Measurements from ENCODE around the gene MARCHF3.
A peak's percentile ranks its signal among the peaks of the same experiment; 100 is the strongest.
"Not testable (repeated sequence)": the region's sequence is repeated elsewhere in the genome, so short reads cannot be mapped to it uniquely, and the experiment has no call there.

The MARCHF3 gene

GRCh38 chr5:127024821-127025220 lies 5.5 kb downstream of the MARCHF3 start:
- H3K36me3 ChIP-seq (ENCODE audit: insufficient read depth, low read length) = no peaks in the 10 kb centered on the region
- H3K79me2 ChIP-seq (ENCODE audit: insufficient read depth, low read length) = peaks cover 39% of the 10 kb centered on the region
- H3K4me2 ChIP-seq (ENCODE audit: low read depth, low read length, poor library complexity, severe bottlenecking) = peak overlapping the region; percentile 34
- no peaks in the 10 kb centered on the region for H3F3A ChIP-seq (ENCODE audit: low read depth)
- H3K4me1 ChIP-seq (ENCODE audit: insufficient read depth, low read length, poor library complexity, severe bottlenecking) = peaks cover 33% of the 10 kb centered on the region
- no peak overlapping the region for H2AFZ ChIP-seq (ENCODE audit: low read length)
- H3K4me3 ChIP-seq (ENCODE audit: low read length, poor library complexity, severe bottlenecking) = no peak overlapping the region
- peaks cover 3% of the 10 kb centered on the region for H4K20me1 ChIP-seq (ENCODE audit: insufficient read depth, low read length, poor library complexity, severe bottlenecking)
- H3K27me3 ChIP-seq (ENCODE audit: insufficient read depth, low read length, poor library complexity, severe bottlenecking) = no peaks in the 10 kb centered on the region
- TF ChIP-seq EZH2phosphoT487 (IDR thresholded peaks at IDR 0.05; ENCODE audit: borderline replicate concordance) = no peak
- TF ChIP-seq, protein P1, sequence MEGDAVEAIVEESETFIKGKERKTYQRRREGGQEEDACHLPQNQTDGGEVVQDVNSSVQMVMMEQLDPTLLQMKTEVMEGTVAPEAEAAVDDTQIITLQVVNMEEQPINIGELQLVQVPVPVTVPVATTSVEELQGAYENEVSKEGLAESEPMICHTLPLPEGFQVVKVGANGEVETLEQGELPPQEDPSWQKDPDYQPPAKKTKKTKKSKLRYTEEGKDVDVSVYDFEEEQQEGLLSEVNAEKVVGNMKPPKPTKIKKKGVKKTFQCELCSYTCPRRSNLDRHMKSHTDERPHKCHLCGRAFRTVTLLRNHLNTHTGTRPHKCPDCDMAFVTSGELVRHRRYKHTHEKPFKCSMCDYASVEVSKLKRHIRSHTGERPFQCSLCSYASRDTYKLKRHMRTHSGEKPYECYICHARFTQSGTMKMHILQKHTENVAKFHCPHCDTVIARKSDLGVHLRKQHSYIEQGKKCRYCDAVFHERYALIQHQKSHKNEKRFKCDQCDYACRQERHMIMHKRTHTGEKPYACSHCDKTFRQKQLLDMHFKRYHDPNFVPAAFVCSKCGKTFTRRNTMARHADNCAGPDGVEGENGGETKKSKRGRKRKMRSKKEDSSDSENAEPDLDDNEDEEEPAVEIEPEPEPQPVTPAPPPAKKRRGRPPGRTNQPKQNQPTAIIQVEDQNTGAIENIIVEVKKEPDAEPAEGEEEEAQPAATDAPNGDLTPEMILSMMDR (conservative IDR thresholded peaks at IDR 0.05; ENCODE audit: low read length) = no peak
- H3K9me2 ChIP-seq (replicated peaks; ENCODE audit: low read depth, low read length) = no peaks in the 10 kb centered on the region
- H3K9me3 ChIP-seq (ENCODE audit: insufficient read depth, low read depth, low read length) = no peaks in the 10 kb centered on the region
- no peak overlapping the region for H3K9ac ChIP-seq (ENCODE audit: low read depth, low read length, poor library complexity, severe bottlenecking)

GRCh38 chr5:127023552-127024191 lies 6.7 kb downstream of the MARCHF3 start:
- peaks cover 27% of the 10 kb centered on the region for H3K4me1 ChIP-seq (ENCODE audit: insufficient read depth, low read length, poor library complexity, severe bottlenecking)
- not testable (repeated sequence) for H4K20me1 ChIP-seq (ENCODE audit: insufficient read depth, low read length, poor library complexity, severe bottlenecking); H2AFZ ChIP-seq (ENCODE audit: low read length); H3K9ac ChIP-seq (ENCODE audit: low read depth, low read length, poor library complexity, severe bottlenecking); H3F3A ChIP-seq (ENCODE audit: low read depth); H3K4me3 ChIP-seq (ENCODE audit: low read length, poor library complexity, severe bottlenecking); H3K27me3 ChIP-seq (ENCODE audit: insufficient read depth, low read length, poor library complexity, severe bottlenecking); H3K9me3 ChIP-seq (ENCODE audit: insufficient read depth, low read depth, low read length); H3K36me3 ChIP-seq (ENCODE audit: insufficient read depth, low read length); H3K9me2 ChIP-seq (replicated peaks; ENCODE audit: low read depth, low read length)
- peak overlapping the region; percentile 34 for H3K4me2 ChIP-seq (ENCODE audit: low read depth, low read length, poor library complexity, severe bottlenecking)
- peaks cover 28% of the 10 kb centered on the region for H3K79me2 ChIP-seq (ENCODE audit: insufficient read depth, low read length)

- H3K4me2 ChIP-seq (ENCODE audit: low read depth, low read length, poor library complexity, severe bottlenecking) = no peak overlapping the region
- no peaks in the 10 kb centered on the region for H3K36me3 ChIP-seq (ENCODE audit: insufficient read depth, low read length)
- H2AFZ ChIP-seq (ENCODE audit: low read length) = no peak overlapping the region
- no peaks in the 10 kb centered on the region for H3K27me3 ChIP-seq (ENCODE audit: insufficient read depth, low read length, poor library complexity, severe bottlenecking)
- H3K9me3 ChIP-seq (ENCODE audit: insufficient read depth, low read depth, low read length) = no peaks in the 10 kb centered on the region
- no peak for TF ChIP-seq EZH2phosphoT487 (IDR thresholded peaks at IDR 0.05; ENCODE audit: borderline replicate concordance)
- TF ChIP-seq, protein P1 (conservative IDR thresholded peaks at IDR 0.05; ENCODE audit: low read length) = no peak
- no peaks in the 10 kb centered on the region for H4K20me1 ChIP-seq (ENCODE audit: insufficient read depth, low read length, poor library complexity, severe bottlenecking)
- no peaks in the 10 kb centered on the region for H3F3A ChIP-seq (ENCODE audit: low read depth)
- H3K9me2 ChIP-seq (replicated peaks; ENCODE audit: low read depth, low read length) = no peaks in the 10 kb centered on the region
- peaks cover 25% of the 10 kb centered on the region for H3K4me1 ChIP-seq (ENCODE audit: insufficient read depth, low read length, poor library complexity, severe bottlenecking)
- no peak overlapping the region for H3K9ac ChIP-seq (ENCODE audit: low read depth, low read length, poor library complexity, severe bottlenecking)
- peaks cover 20% of the 10 kb centered on the region for H3K79me2 ChIP-seq (ENCODE audit: insufficient read depth, low read length)
- no peak overlapping the region for H3K4me3 ChIP-seq (ENCODE audit: low read length, poor library complexity, severe bottlenecking)
Measured at GRCh38 chr5:127022846-127023245, 7.5 kb downstream of the MARCHF3 start.

- no peak overlapping the region for H2AFZ ChIP-seq (ENCODE audit: low read length)
- H3K79me2 ChIP-seq (ENCODE audit: insufficient read depth, low read length) = peaks cover 2% of the 10 kb centered on the region; the same call in 1 of the 2 replicates
- no peaks in the 10 kb centered on the region for H3F3A ChIP-seq (ENCODE audit: low read depth)
- H4K20me1 ChIP-seq (ENCODE audit: insufficient read depth, low read length, poor library complexity, severe bottlenecking) = no peaks in the 10 kb centered on the region
- no peaks in the 10 kb centered on the region for H3K36me3 ChIP-seq (ENCODE audit: insufficient read depth, low read length)
- peaks cover 6% of the 10 kb centered on the region for H3K4me1 ChIP-seq (ENCODE audit: insufficient read depth, low read length, poor library complexity, severe bottlenecking)
- TF ChIP-seq, protein P1 (conservative IDR thresholded peaks at IDR 0.05; ENCODE audit: low read length) = no peak
- TF ChIP-seq EZH2phosphoT487 (IDR thresholded peaks at IDR 0.05; ENCODE audit: borderline replicate concordance) = no peak
- no peak overlapping the region for H3K4me2 ChIP-seq (ENCODE audit: low read depth, low read length, poor library complexity, severe bottlenecking)
- no peaks in the 10 kb centered on the region for H3K9me2 ChIP-seq (replicated peaks; ENCODE audit: low read depth, low read length)
- H3K9ac ChIP-seq (ENCODE audit: low read depth, low read length, poor library complexity, severe bottlenecking) = no peak overlapping the region
- H3K27me3 ChIP-seq (ENCODE audit: insufficient read depth, low read length, poor library complexity, severe bottlenecking) = no peaks in the 10 kb centered on the region
- H3K9me3 ChIP-seq (ENCODE audit: insufficient read depth, low read depth, low read length) = no peaks in the 10 kb centered on the region
- no peak overlapping the region for H3K4me3 ChIP-seq (ENCODE audit: low read length, poor library complexity, severe bottlenecking)
Measured at GRCh38 chr5:127019928-127020327, 10.4 kb downstream of the MARCHF3 start.

DNA sequence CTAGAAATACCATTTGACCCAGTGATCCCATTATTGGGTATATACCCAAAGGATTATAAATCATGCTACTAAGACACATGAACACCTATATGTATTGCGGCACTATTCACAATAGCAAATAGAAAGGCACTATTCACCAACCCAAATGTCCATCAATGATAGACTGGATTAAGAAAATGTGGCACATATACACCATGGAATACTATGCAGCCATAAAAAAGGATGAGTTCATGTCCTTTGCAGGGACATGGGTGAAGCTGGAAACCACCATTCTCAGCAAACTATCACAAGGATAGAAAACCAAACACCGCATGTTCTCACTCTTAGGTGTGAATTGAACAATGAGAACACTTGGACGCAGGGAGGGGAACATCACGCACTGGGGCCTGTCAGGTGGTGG lies 13.6 kb downstream of the MARCHF3 start:
- not testable (repeated sequence) for H3K27me3 ChIP-seq (ENCODE audit: insufficient read depth, low read length, poor library complexity, severe bottlenecking); H3K9me3 ChIP-seq (ENCODE audit: insufficient read depth, low read depth, low read length); H3K4me2 ChIP-seq (ENCODE audit: low read depth, low read length, poor library complexity, severe bottlenecking); H3K9me2 ChIP-seq (replicated peaks; ENCODE audit: low read depth, low read length); H2AFZ ChIP-seq (ENCODE audit: low read length); H3K4me3 ChIP-seq (ENCODE audit: low read length, poor library complexity, severe bottlenecking); H3K79me2 ChIP-seq (ENCODE audit: insufficient read depth, low read length); H3K36me3 ChIP-seq (ENCODE audit: insufficient read depth, low read length); H4K20me1 ChIP-seq (ENCODE audit: insufficient read depth, low read length, poor library complexity, severe bottlenecking); H3F3A ChIP-seq (ENCODE audit: low read depth); H3K9ac ChIP-seq (ENCODE audit: low read depth, low read length, poor library complexity, severe bottlenecking)
- peaks cover 29% of the 10 kb centered on the region for H3K4me1 ChIP-seq (ENCODE audit: insufficient read depth, low read length, poor library complexity, severe bottlenecking)

Data from Loucy (cell line).